Vagina (tissue), 2 donors: ENCODE results near the gene PDCD1.

Source experiments
- POLR2A ChIP-seq, 2 donors: fragments of 450-650 bp; IDR thresholded peaks; one replicate each; pipeline ENCODE4 v1.6.1; 2017; ENCODE audit warnings: antibody characterized with exemption in 2 of 2, mild to moderate bottlenecking in 2 of 2, moderate library complexity in 2 of 2
- POLR2AphosphoS5 ChIP-seq, 2 donors: sonication (generic); formaldehyde crosslinking; IDR thresholded peaks; one replicate each; pipeline ENCODE4 v1.9.0; 2017; ENCODE audit warnings: antibody characterized with exemption in 2 of 2, mild to moderate bottlenecking in 2 of 2, low read depth in 1 of 2; ENCODE audit not compliant: insufficient read depth in 1 of 2
- TF ChIP-seq, protein P1 (sequence below), 3 experiments: fragments of 450-650 bp in 2 of 3; fragments of 200-600 bp in 1 of 3; sonication (generic) in 1 of 3; IDR thresholded peaks; one replicate each; pipeline ENCODE4 v1.5.1; 2017 to 2019; ENCODE audit warnings: antibody characterized with exemption in 3 of 3, mild to moderate bottlenecking in 2 of 3, moderate library complexity in 2 of 3

DNA sequence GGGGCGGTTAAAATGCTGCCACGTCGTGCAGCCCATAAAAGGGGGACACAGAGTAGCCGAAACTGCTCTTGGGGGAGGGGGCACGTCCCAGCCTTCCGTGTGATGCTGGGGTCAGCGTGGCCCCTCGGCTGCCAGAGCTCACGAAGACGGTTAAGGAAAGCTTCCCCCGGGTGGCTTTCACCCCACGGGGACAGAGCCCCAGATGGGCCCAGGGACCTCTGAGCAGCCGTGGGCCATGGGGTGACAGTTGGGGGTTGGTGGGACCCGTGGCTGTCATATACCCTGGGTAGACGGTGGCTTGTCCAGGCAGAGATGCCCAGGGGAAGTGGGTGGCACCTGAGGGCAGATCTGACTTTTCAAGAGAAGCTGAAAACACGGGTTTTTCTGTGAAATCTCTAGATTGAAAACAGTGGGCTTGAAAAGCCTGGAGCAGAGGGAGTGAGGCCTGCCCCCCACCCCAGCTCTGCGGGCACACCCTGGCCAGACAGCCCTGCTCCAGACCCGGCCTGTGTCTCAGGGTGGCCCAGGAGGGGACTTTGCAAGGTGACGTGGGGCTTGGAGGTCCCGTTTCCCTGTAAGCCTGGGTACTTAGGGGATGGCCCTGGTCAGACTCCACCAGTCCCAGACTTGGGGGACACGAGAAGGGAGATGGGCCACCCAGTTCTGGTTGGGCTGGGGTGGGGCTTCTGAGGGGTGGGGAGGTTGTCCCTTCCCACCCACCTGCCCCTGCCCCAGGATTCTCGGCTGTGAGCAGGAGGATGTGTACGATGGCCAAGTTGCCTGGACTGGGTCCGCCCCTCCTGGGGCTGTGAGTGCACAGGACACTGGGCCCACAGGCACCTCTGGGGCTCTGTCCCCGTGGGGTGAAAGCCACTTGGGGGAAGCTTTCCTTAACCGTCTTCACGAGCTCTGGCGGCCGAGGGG, 49.0 kb downstream of the PDCD1 start:
- no peak for TF ChIP-seq POLR2AphosphoS5 (IDR thresholded peaks at IDR 0.05; ENCODE audit: insufficient read depth in 1 of 2, low read depth in 1 of 2)
- TF ChIP-seq, protein P1, sequence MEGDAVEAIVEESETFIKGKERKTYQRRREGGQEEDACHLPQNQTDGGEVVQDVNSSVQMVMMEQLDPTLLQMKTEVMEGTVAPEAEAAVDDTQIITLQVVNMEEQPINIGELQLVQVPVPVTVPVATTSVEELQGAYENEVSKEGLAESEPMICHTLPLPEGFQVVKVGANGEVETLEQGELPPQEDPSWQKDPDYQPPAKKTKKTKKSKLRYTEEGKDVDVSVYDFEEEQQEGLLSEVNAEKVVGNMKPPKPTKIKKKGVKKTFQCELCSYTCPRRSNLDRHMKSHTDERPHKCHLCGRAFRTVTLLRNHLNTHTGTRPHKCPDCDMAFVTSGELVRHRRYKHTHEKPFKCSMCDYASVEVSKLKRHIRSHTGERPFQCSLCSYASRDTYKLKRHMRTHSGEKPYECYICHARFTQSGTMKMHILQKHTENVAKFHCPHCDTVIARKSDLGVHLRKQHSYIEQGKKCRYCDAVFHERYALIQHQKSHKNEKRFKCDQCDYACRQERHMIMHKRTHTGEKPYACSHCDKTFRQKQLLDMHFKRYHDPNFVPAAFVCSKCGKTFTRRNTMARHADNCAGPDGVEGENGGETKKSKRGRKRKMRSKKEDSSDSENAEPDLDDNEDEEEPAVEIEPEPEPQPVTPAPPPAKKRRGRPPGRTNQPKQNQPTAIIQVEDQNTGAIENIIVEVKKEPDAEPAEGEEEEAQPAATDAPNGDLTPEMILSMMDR (IDR thresholded peaks at IDR 0.05), result no peak
- no peak for TF ChIP-seq POLR2A (IDR thresholded peaks at IDR 0.05)
